Measurements from ENCODE around the gene DNAH2.
A peak's percentile ranks its signal among the peaks of the same experiment; 100 is the strongest.

The DNAH2 gene

GRCh38 chr17:7716901-7717755 lies at the start of gene DNAH2:
Gene DNAH2 (plus strand): TSS chr17:7717744. CDS start chr17:7719735, 1,991 bp downstream.
- peak; percentile 34 for DNase-seq

GRCh38 chr17:7668482-7668881 lies 49.1 kb upstream of the DNAH2 start:
- DNase-seq: no peak

GRCh38 chr17:7673239-7673638 lies 44.3 kb upstream of the DNAH2 start:
- no peak for DNase-seq

GRCh38 chr17:7674934-7675333 lies 42.6 kb upstream of the DNAH2 start:
- no peak for DNase-seq

- no peak for DNase-seq
These were observed 41.0 kb upstream of the DNAH2 start for GRCh38 chr17:7676533-7676932.

- DNase-seq: no peak
These were observed 40.0 kb upstream of the DNAH2 start for GRCh38 chr17:7677388-7678067.

GRCh38 chr17:7684851-7685532 lies 32.6 kb upstream of the DNAH2 start:
- no peak for DNase-seq

- peak; percentile 90 for DNase-seq
These were observed 31.9 kb upstream of the DNAH2 start for GRCh38 chr17:7685533-7686221.

- peak; percentile 80 for DNase-seq
These were observed 31.1 kb upstream of the DNAH2 start for GRCh38 chr17:7686222-7687071.

GRCh38 chr17:7687072-7687907 lies 30.3 kb upstream of the DNAH2 start, which contains the start of gene TP53:
Gene TP53 (minus strand): TSS chr17:7687490. CDS start chr17:7676594, 10,896 bp downstream.
- DNase-seq: peak; percentile 86

GRCh38 chr17:7687908-7688807 lies 29.4 kb upstream of the DNAH2 start, which contains the start of gene WRAP53:
Gene WRAP53 (plus strand): TSS chr17:7688477. CDS start chr17:7688649, 172 bp downstream.
- peak; percentile 96 for DNase-seq

- DNase-seq: no peak
These were observed 28.7 kb upstream of the DNAH2 start for GRCh38 chr17:7688808-7689316.

- DNase-seq: no peak
These were observed 22.0 kb upstream of the DNAH2 start for GRCh38 chr17:7695586-7695985.

GRCh38 chr17:7697828-7698588 lies 19.5 kb upstream of the DNAH2 start:
- no peak for DNase-seq

- no peak for DNase-seq
These were observed 17.0 kb upstream of the DNAH2 start for GRCh38 chr17:7700510-7700909.

- no peak for DNase-seq
These were observed 15.9 kb upstream of the DNAH2 start for GRCh38 chr17:7701681-7702080.

GRCh38 chr17:7702776-7703175 lies 14.8 kb upstream of the DNAH2 start:
- no peak for DNase-seq

- DNase-seq: no peak
These were observed 13.7 kb upstream of the DNAH2 start for GRCh38 chr17:7703584-7704479.
